Ovary (tissue), 9 donors: ENCODE data around the gene HPSE2. TPM values are rescaled to one million over a fixed set of nuclear protein-coding genes. Genes with fewer than 3 reads are reported as not detected.

Experiments
- DNase-seq, 5 donors: peaks; one replicate each; pipeline ENCODE4 v3.0.0-alpha.2; 2019 to 2020
- H3K27ac ChIP-seq, 2 donors: fragments of 200-600 bp; one replicate each; pipeline versions ENCODE4 v1.5.1 to v1.8.0; 2019 to 2022
- H3K27me3 ChIP-seq: fragments of 200-600 bp; one replicate; pipeline ENCODE4 v1.8.0; 2022
- H3K36me3 ChIP-seq: fragments of 200-600 bp; sonication (generic); one replicate; pipeline ENCODE4 v1.5.1; 2019
- H3K4me1 ChIP-seq: one replicate; pipeline ENCODE4 v1.8.1; 2013; ENCODE audit warnings: mild to moderate bottlenecking, moderate library complexity; ENCODE audit not compliant: insufficient read depth
- H3K4me3 ChIP-seq: fragments of 200-600 bp; sonication (generic); one replicate; pipeline ENCODE4 v1.5.1; 2017
- H3K9me3 ChIP-seq, 2 donors: fragments of 200-600 bp in 1 of 2; sonication (generic) in 1 of 2; one replicate each; pipeline versions ENCODE4 v1.5.1 to v1.8.1; 2013 to 2019; ENCODE audit warnings: mild to moderate bottlenecking in 1 of 2, moderate library complexity in 1 of 2
- CTCF ChIP-seq, 3 donors: fragments of 450-650 bp in 2 of 3; fragments of 200-600 bp in 1 of 3; IDR thresholded peaks; one replicate each; pipeline versions ENCODE4 v1.5.1 to v1.8.0; 2016 to 2022; ENCODE audit warnings: antibody characterized with exemption in 3 of 3, mild to moderate bottlenecking in 1 of 3
- EP300 ChIP-seq: sonication (generic); formaldehyde crosslinking; IDR thresholded peaks from one replicate; pipeline ENCODE4 v1.6.1; 2017; ENCODE audit warnings: antibody characterized with exemption
- POLR2A ChIP-seq: fragments of 450-650 bp; IDR thresholded peaks from one replicate; pipeline ENCODE4 v1.6.1; 2017; ENCODE audit warnings: antibody characterized with exemption, mild to moderate bottlenecking, moderate library complexity
- WGBS, 3 donors: extraction: QIAGEN DNeasy Blood & Tissue Kit in 1 of 3; methylation state at CpG; one replicate each; pipeline versions ENCODE4 v1.1.5 to v1.1.7; 2013 to 2017; 5-methylcytosine and 5-hydroxymethylcytosine counted together
- intact Hi-C, 4 donors: fragments of 100-400 bp; cut with DNase I; formaldehyde crosslinking; loops; one replicate each; pipeline versions ENCODE4 v1.11.0 to v1.15.1; 2022 to 2023
- polyA plus RNA-seq, 2 donors: library from polyadenylated mRNA; stranded (reverse); fragments of 200-250 nt in 1 of 2; fragments of 350-450 nt in 1 of 2; fragmentation: Illumina TruSeq in 1 of 2; extraction: RNeasy Lipid Tissue Mini Kit (QIAGEN cat#74804) in 1 of 2; gene quantifications; one replicate each; pipeline ENCODE4 v1.2.3, GENCODE V29; 2013 to 2014
- total RNA-seq, 7 donors: library from RNA; depleted of rRNA in 2 of 7; stranded (reverse); fragments of >200 nt in 2 of 7; fragmentation: NEBNext Ultra II Directional in 3 of 7; extraction: Animal tissue kit (Norgen Biotek cat#: 25700) in 3 of 7; gene quantifications; one replicate each; pipeline versions ENCODE4 v1.1.0 to v1.2.4, GENCODE V29; 2016 to 2023
- donor health status: DM: no; HTN: no; CAD: no; lungs with moderate emphysema.
- donor health status: DM: no; HTN: no; CAD: no.
- donor health status: Bipolar disorder and iron deficiency.
- donor health status: DM: yes; HTN: yes; CAD: no.
- donor health status: DM: no; HTN: no; CAD: no.
- donor health status: DM: yes; HTN: yes; CAD: no.

The HPSE2 gene
- total and polyA plus RNA-seq, 9 donors: 0.07 to 1.2 (median 0.12) TPM; not detected in 4

- WGBS, 3 donors: 60 to 79% (median 64%) methylated on average over 4 of the region's 4 CpGs
- intact Hi-C loops: no loop called here
- H3K4me1 ChIP-seq: no peaks in the 10 kb centered on the region
- no peaks in the 10 kb centered on the region for H3K36me3 ChIP-seq
- TF ChIP-seq EP300 (no peak), POLR2A (no peak), CTCF (IDR thresholded peaks at IDR 0.05) (no peak)
- H3K9me3 ChIP-seq: no peaks in the 10 kb centered on the region
- no peak for DNase-seq
- no peak overlapping the region for H3K27ac ChIP-seq
- H3K27me3 ChIP-seq: no peaks in the 10 kb centered on the region
- H3K4me3 ChIP-seq: no peak overlapping the region
Observed at GRCh38 chr10:98576096-98576495, 659.6 kb downstream of the HPSE2 start.

- DNase-seq: no peak
- no peak overlapping the region for H3K4me3 ChIP-seq
- intact Hi-C loops: no loop called here
- H3K36me3 ChIP-seq: no peaks in the 10 kb centered on the region
- H3K27me3 ChIP-seq: no peaks in the 10 kb centered on the region
- no peaks in the 10 kb centered on the region for H3K4me1 ChIP-seq
- H3K9me3 ChIP-seq: no peaks in the 10 kb centered on the region
- H3K27ac ChIP-seq: no peak overlapping the region
- no peak for TF ChIP-seq EP300
- TF ChIP-seq POLR2A: no peak
- no peak for TF ChIP-seq CTCF (IDR thresholded peaks at IDR 0.05)
- WGBS, 3 donors: 67 to 71% (median 70%) methylated on average over 5 of the region's 5 CpGs
Observed at GRCh38 chr10:98572594-98572993, 663.1 kb downstream of the HPSE2 start.

GRCh38 chr10:98570834-98571233, 664.8 kb downstream of the HPSE2 start:
- H3K36me3 ChIP-seq: no peaks in the 10 kb centered on the region
- no peaks in the 10 kb centered on the region for H3K4me1 ChIP-seq
- no peaks in the 10 kb centered on the region for H3K27me3 ChIP-seq
- 41 to 55% (median 47%) methylated on average over 5 of the region's 5 CpGs for WGBS, 3 donors
- no peak overlapping the region for H3K4me3 ChIP-seq
- no peak for DNase-seq
- no peaks in the 10 kb centered on the region for H3K9me3 ChIP-seq
- no peak for TF ChIP-seq POLR2A
- no peak for TF ChIP-seq EP300
- no peak for TF ChIP-seq CTCF (IDR thresholded peaks at IDR 0.05)
- intact Hi-C loops: no loop called here
- no peak overlapping the region for H3K27ac ChIP-seq

DNA sequence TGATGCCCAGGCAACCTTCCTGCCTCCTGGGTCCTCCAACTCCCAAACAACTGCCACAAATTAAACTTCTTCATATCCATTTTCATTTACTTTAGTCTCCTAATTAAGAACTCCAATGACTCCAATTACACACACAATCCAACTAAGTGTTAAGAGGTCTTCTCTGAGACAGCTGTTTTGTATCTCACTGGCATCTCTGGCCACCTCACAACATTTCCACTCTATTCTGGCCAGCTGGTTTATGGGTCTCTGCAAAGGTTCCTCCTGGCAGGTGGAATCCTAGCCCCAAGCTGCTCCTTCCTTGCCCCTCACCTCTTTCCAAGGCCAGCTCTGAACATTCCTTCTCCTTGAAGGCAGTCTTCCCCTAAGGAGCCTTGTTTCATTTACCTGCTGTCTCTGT, 665.8 kb downstream of the HPSE2 start:
- no peak overlapping the region for H3K4me3 ChIP-seq
- intact Hi-C loops: no loop called here
- H3K36me3 ChIP-seq: no peaks in the 10 kb centered on the region
- H3K4me1 ChIP-seq: no peaks in the 10 kb centered on the region
- no peak for DNase-seq
- no peaks in the 10 kb centered on the region for H3K9me3 ChIP-seq
- H3K27me3 ChIP-seq: no peaks in the 10 kb centered on the region
- H3K27ac ChIP-seq: no peak overlapping the region
- TF ChIP-seq POLR2A (no peak), EP300 (no peak), CTCF (IDR thresholded peaks at IDR 0.05) (no peak)

GRCh38 chr10:98568551-98568950, 667.1 kb downstream of the HPSE2 start:
- Histone ChIP-seq H3K9me3 (no peaks in the 10 kb centered on the region), H3K27ac (no peak overlapping the region), H3K4me3 (no peak overlapping the region), H3K27me3 (no peaks in the 10 kb centered on the region), H3K36me3 (no peaks in the 10 kb centered on the region), H3K4me1 (no peaks in the 10 kb centered on the region)
- TF ChIP-seq CTCF (IDR thresholded peaks at IDR 0.05): no peak
- no peak for TF ChIP-seq POLR2A
- intact Hi-C loops: no loop called here
- WGBS, 3 donors: 76 to 78% (median 76%) methylated on average over 2 of the region's 2 CpGs
- no peak for DNase-seq
